Kidney (tissue), 14 donors: ENCODE results near the gene LUZP2. TPM values are rescaled to one million over a fixed set of nuclear protein-coding genes. Genes with fewer than 3 reads are reported as not detected.
"Not testable (repeated sequence)": the region's sequence is repeated elsewhere in the genome, so short reads cannot be mapped to it uniquely, and the experiment has no call there.

Experiments used
- DNase-seq, 5 donors: peaks; one replicate each; pipeline ENCODE4 v3.0.0-alpha.2; 2013 to 2020
- FAIRE-seq: peaks from 2 replicates; lab custom pipeline; 2012; peaks lifted over from hg19 to GRCh38; lab: Jason Lieb, UNC
- H3K27ac ChIP-seq, 2 donors: one replicate each; pipeline ENCODE4 v1.7.0; 2013; ENCODE audit warnings: low read depth in 2 of 2, low read length in 2 of 2, inconsistent platforms in 1 of 2
- H3K27me3 ChIP-seq: one replicate; pipeline ENCODE4 v1.7.1; 2013; ENCODE audit warnings: low read length, inconsistent platforms; ENCODE audit not compliant: control insufficient read depth, insufficient read depth
- H3K36me3 ChIP-seq, 3 donors: one replicate each; pipeline versions ENCODE4 v1.7.0 to v1.7.1; 2013; ENCODE audit warnings: low read length in 3 of 3, control low read depth in 1 of 3, inconsistent platforms in 1 of 3; ENCODE audit not compliant: insufficient read depth in 3 of 3, control insufficient read depth in 2 of 3
- H3K4me1 ChIP-seq, 3 donors: one replicate each; pipeline versions ENCODE4 v1.7.0 to v1.7.1; 2013; ENCODE audit warnings: low read length in 3 of 3, inconsistent platforms in 1 of 3, low read depth in 1 of 3; ENCODE audit not compliant: control insufficient read depth in 2 of 3, insufficient read depth in 2 of 3
- H3K4me3 ChIP-seq, 3 donors: one replicate each; pipeline versions ENCODE4 v1.7.0 to v1.8.1; 2013; ENCODE audit warnings: low read length in 3 of 3, control low read depth in 1 of 3, inconsistent platforms in 1 of 3
- H3K9ac ChIP-seq, 3 donors: one replicate each; pipeline versions ENCODE4 v1.7.0 to v1.7.1; 2013; ENCODE audit warnings: low read length in 3 of 3, control low read depth in 1 of 3, inconsistent platforms in 1 of 3
- H3K9me3 ChIP-seq, 3 donors: one replicate each; pipeline versions ENCODE4 v1.7.0 to v1.7.1; 2013; ENCODE audit warnings: low read length in 3 of 3, control low read depth in 1 of 3, inconsistent platforms in 1 of 3; ENCODE audit not compliant: control insufficient read depth in 2 of 3, insufficient read depth in 1 of 3
- CTCF ChIP-seq: IDR thresholded peaks from 3 replicates; pipeline ENCODE4 v1.5.1; 2012; ENCODE audit warnings: mild to moderate bottlenecking, moderate library complexity, borderline replicate concordance; ENCODE audit not compliant: insufficient read depth; ENCODE audit errors: extremely low read depth
- intact Hi-C: fragments of 100-400 bp; cut with DNase I; formaldehyde crosslinking; loops from one replicate; pipeline ENCODE4 v1.11.1; 2022
- polyA plus RNA-seq: library from polyadenylated mRNA; stranded (reverse); fragments of 350-450 nt; fragmentation: Illumina TruSeq; extraction: RNeasy Lipid Tissue Mini Kit (QIAGEN cat#74804); gene quantifications from one replicate; pipeline ENCODE4 v1.2.3, GENCODE V29; 2014; ENCODE audit warnings: low read depth, low replicate concordance; ENCODE audit not compliant: insufficient read depth
- total RNA-seq: library from RNA; stranded (reverse); fragmentation: NEBNext Ultra II Directional; extraction: Animal tissue kit (Norgen Biotek cat#: 25700); gene quantifications from one replicate; pipeline ENCODE4 v1.2.1, GENCODE V29; 2021
- donor health status: control.
- donor health status: control.
- donor health status: control.
- donor health status: control.
- donor health status: control.
- donor health status: DM: yes; HTN: yes; CAD: no.
- donor health status: Normal renal cell carcinoma (clear cell type).

The LUZP2 gene
- total and polyA plus RNA-seq, 2 donors from 2014 or later = 0.19 TPM; not detected in 1

DNA sequence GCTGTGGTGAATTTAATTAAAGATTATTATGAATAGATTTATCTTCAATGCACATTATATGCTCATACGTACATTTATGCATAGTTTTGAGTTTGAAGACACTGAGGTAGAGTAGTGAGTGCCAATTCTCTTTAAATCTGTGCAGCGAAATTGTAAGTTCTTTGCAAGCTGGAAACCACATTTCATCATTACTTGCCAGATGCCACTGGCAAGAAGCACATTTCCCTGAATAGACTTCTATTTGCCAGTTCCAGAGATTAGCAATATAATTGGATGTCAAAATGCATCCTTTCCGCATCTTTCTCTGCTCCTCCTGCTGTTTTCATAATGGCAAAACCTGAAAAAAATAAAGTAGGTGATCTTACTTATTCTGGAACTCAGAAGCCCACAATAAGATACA, 448.0 kb downstream of the LUZP2 start:
- Histone ChIP-seq H3K4me3 (no peak overlapping the region), H3K27me3 (no peaks in the 10 kb centered on the region), H3K9me3 (no peaks in the 10 kb centered on the region), H3K36me3 (no peaks in the 10 kb centered on the region), H3K27ac (no peak overlapping the region), H3K9ac (no peak overlapping the region), H3K4me1 (no peaks in the 10 kb centered on the region)
- TF ChIP-seq CTCF = no peak
- FAIRE-seq (no peak), DNase-seq (no peak)
- intact Hi-C loops = no loop called here

GRCh38 chr11:24949406-24949805, 452.6 kb downstream of the LUZP2 start:
- no peak overlapping the region for H3K4me3 ChIP-seq
- FAIRE-seq = no peak
- no peaks in the 10 kb centered on the region for H3K36me3 ChIP-seq

GRCh38 chr11:24963852-24964251, 467.0 kb downstream of the LUZP2 start:
- FAIRE-seq = no peak
- no peaks in the 10 kb centered on the region for H3K4me1 ChIP-seq
- no peak overlapping the region for H3K9ac ChIP-seq
- TF ChIP-seq CTCF = no peak
- H3K36me3 ChIP-seq = no peaks in the 10 kb centered on the region
- no peak overlapping the region for H3K4me3 ChIP-seq
- H3K9me3 ChIP-seq = no peaks in the 10 kb centered on the region
- no peak overlapping the region for H3K27ac ChIP-seq
- intact Hi-C loops = no loop called here
- DNase-seq = no peak
- no peaks in the 10 kb centered on the region for H3K27me3 ChIP-seq

More at GRCh38 chr11:24949406-24949805, 452.6 kb downstream of the LUZP2 start:
- Histone ChIP-seq H3K9ac (no peak overlapping the region), H3K9me3 (no peaks in the 10 kb centered on the region), H3K27me3 (no peaks in the 10 kb centered on the region), H3K4me1 (no peaks in the 10 kb centered on the region), H3K27ac (no peak overlapping the region)
- no peak for DNase-seq
- intact Hi-C loops = no loop called here
- TF ChIP-seq CTCF = no peak

- intact Hi-C loops = no loop called here
Observed at GRCh38 chr11:24965748-24966147, 468.9 kb downstream of the LUZP2 start.

DNA sequence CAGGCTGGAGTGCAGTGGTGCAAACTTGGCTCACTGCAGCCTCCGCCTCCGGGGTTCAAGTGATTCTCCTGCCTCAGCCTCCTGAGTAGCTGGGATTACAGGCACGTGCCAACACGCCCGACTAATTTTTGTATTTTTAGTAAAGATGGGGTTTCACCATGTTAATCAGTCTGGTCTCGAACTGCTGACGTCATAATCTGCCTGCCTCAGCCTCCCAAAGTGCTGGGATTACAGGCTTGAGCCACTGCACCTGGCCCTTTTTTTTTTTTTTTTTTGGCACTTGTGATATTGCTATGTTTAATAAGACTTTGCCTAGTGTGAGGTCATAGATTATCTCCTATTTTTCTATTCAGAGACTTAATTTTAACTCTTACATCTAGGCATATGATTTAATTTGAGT, 497.1 kb downstream of the LUZP2 start:
- H3K4me3 ChIP-seq, H3K9me3 ChIP-seq, H3K9ac ChIP-seq, FAIRE-seq, H3K27me3 ChIP-seq, H3K36me3 ChIP-seq, intact Hi-C loops, H3K4me1 ChIP-seq, H3K27ac ChIP-seq, DNase-seq: not testable (repeated sequence)

More at GRCh38 chr11:24965748-24966147, 468.9 kb downstream of the LUZP2 start:
- no peak for DNase-seq
- Histone ChIP-seq H3K36me3 (no peaks in the 10 kb centered on the region), H3K4me3 (no peak overlapping the region), H3K9me3 (no peaks in the 10 kb centered on the region), H3K27me3 (no peaks in the 10 kb centered on the region), H3K27ac (no peak overlapping the region), H3K9ac (no peak overlapping the region), H3K4me1 (no peaks in the 10 kb centered on the region)
- TF ChIP-seq CTCF = no peak
- FAIRE-seq = no peak
